Non-pigmented ciliary epithelial cell (primary cell): ENCODE data around the gene MPST.
"Not testable (repeated sequence)": the region's sequence is repeated elsewhere in the genome, so short reads cannot be mapped to it uniquely, and the experiment has no call there.

ENCODE experiments used
- DNase-seq: peaks from one replicate; pipeline ENCODE4 v3.0.0-alpha.2; 2010; ENCODE audit warnings: low read depth

Gene MPST

GRCh38 chr22:37019309-37020191 lies at the start of gene MPST, which contains the start of gene TST:
MPST (plus strand) TSS chr22:37019742; CDS start chr22:37019837, 95 bp downstream.
TST (minus strand) TSS chr22:37019447; CDS start chr22:37018732, 715 bp downstream.
- DNase-seq, result no peak

- no peak for DNase-seq
Observed at GRCh38 chr22:36971341-36972125, 48.0 kb upstream of the MPST start.

GRCh38 chr22:36976606-36977005 lies 42.9 kb upstream of the MPST start:
- no peak for DNase-seq

GRCh38 chr22:36977401-36977861 lies 42.1 kb upstream of the MPST start:
- no peak for DNase-seq

- peak; percentile 27 for DNase-seq
Observed at GRCh38 chr22:36977947-36978660, 41.4 kb upstream of the MPST start.

- no peak for DNase-seq
Observed at GRCh38 chr22:36979016-36979910, 40.3 kb upstream of the MPST start.

- no peak for DNase-seq
Observed at GRCh38 chr22:36981247-36981775, 38.2 kb upstream of the MPST start.

GRCh38 chr22:36982136-36982535 lies 37.4 kb upstream of the MPST start:
- DNase-seq, result no peak

GRCh38 chr22:36985211-36985889 lies 34.2 kb upstream of the MPST start:
- DNase-seq, result no peak

GRCh38 chr22:36986242-36986821 lies 33.2 kb upstream of the MPST start:
- DNase-seq, result no peak

- no peak for DNase-seq
Observed at GRCh38 chr22:36988075-36988832, 31.3 kb upstream of the MPST start.

GRCh38 chr22:36989012-36989411 lies 30.5 kb upstream of the MPST start:
- not testable (repeated sequence) for DNase-seq

- DNase-seq, result no peak
Observed at GRCh38 chr22:36990457-36990856, 29.1 kb upstream of the MPST start.

- DNase-seq, result no peak
Observed at GRCh38 chr22:36991206-36991605, 28.3 kb upstream of the MPST start.

GRCh38 chr22:36997746-36998145 lies 21.8 kb upstream of the MPST start:
- no peak for DNase-seq

- DNase-seq, result no peak
Observed at GRCh38 chr22:36998620-36999351, 20.8 kb upstream of the MPST start.

GRCh38 chr22:36999463-36999862 lies 20.1 kb upstream of the MPST start:
- no peak for DNase-seq
